GM18867 (cell line): Measurements from ENCODE around the gene TTC27.

Source experiments
- ATAC-seq: cut with Tn5 transposase; IDR thresholded peaks from one replicate; pipeline ENCODE4 v1.9.1; 2021; ENCODE audit warnings: mild to moderate bottlenecking, moderate library complexity; ENCODE audit not compliant: unreplicated experiment

The TTC27 gene

DNA sequence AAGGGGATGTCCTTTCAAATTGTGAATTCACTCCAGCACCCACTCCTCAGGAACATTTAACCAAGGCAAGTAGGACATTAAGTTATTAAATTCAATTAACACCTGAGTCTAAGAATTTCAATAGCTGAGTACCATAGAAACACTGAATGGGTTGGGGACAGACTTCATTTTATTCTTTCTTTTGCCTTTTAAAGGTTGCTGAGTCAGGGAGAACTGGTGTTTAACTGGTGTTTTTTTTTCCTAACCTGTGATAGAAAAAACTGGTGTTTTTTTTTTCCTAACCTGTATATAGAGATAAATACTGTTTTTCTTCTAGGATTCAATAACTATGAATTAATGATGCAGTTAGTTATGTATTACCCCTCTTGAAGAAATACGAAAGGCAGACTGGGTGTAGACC, 38.9 kb downstream of the TTC27 start:
- no peak for ATAC-seq

- ATAC-seq: no peak
These were observed 40.4 kb downstream of the TTC27 start for GRCh38 chr2:32668254-32668653.

- ATAC-seq: no peak
These were observed 44.2 kb downstream of the TTC27 start for GRCh38 chr2:32671885-32672533.

- no peak for ATAC-seq
These were observed 51.0 kb downstream of the TTC27 start for GRCh38 chr2:32678825-32679224.

DNA sequence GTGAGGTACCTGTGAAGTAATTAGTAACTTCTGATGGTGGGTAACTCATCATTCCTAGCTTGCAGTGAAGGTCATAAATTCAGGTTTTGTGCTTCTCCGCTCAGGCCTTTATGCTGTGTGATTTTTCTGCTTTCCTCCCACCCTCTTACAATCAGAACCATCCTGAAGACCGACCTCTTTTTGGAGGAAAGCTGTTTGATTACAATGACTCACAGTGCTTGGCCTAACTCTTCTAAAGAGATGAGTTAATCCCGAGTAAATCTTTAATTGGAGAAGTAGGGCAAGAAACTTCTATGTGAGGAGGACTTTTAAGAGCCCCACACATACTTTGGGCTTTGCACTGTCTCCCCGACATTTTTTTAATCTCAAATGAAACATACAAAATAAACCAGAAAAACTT, 53.1 kb downstream of the TTC27 start:
- no peak for ATAC-seq

- ATAC-seq: no peak
These were observed 55.8 kb downstream of the TTC27 start for GRCh38 chr2:32683520-32684086.

- peak; percentile 98 for ATAC-seq
These were observed 60.7 kb downstream of the TTC27 start for GRCh38 chr2:32688541-32688940.

- no peak for ATAC-seq
These were observed 63.8 kb downstream of the TTC27 start for GRCh38 chr2:32691678-32692077.

DNA sequence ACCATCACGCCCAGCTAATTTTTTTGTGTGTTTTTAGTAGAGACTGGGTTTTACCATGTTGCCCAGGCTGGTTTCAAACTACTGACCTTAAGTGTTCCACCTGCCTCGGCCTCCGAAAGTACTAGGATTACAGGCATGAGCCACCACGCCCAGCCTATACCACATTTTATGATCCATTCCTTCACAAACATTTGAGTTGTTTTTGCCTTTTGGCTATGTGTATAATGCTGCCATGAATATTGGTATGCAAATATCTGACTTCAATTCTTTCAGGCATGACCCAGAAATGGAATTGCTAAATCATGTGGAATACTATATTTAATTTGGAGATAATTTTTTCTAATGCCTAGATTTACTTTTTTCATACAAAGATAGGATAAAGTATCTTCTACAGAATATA, 68.6 kb downstream of the TTC27 start:
- ATAC-seq: no peak

- no peak for ATAC-seq
These were observed 69.3 kb downstream of the TTC27 start for GRCh38 chr2:32697156-32697555.

GRCh38 chr2:32699151-32699550, 71.3 kb downstream of the TTC27 start:
- ATAC-seq: no peak

DNA sequence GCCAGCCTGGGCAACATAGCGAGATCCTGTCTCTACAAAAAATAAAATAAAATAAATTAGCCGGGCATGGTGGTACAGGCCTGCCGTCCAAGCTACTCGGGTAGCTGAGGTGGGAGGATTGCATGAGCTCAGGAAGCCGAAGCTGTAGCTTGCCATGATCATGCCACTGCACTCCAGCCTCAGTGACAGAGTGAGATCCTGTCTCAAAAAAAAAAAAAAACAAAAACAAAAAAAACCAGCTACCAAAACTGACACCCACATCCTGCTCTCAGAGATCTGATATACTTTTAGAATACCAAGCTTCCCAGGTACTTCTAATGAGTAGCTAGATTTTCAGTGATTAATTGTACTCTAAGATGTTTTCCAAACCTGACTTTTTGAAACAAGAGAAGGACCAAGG, 74.0 kb downstream of the TTC27 start:
- ATAC-seq: no peak

- ATAC-seq: no peak
These were observed 74.6 kb downstream of the TTC27 start for GRCh38 chr2:32702303-32703064.

DNA sequence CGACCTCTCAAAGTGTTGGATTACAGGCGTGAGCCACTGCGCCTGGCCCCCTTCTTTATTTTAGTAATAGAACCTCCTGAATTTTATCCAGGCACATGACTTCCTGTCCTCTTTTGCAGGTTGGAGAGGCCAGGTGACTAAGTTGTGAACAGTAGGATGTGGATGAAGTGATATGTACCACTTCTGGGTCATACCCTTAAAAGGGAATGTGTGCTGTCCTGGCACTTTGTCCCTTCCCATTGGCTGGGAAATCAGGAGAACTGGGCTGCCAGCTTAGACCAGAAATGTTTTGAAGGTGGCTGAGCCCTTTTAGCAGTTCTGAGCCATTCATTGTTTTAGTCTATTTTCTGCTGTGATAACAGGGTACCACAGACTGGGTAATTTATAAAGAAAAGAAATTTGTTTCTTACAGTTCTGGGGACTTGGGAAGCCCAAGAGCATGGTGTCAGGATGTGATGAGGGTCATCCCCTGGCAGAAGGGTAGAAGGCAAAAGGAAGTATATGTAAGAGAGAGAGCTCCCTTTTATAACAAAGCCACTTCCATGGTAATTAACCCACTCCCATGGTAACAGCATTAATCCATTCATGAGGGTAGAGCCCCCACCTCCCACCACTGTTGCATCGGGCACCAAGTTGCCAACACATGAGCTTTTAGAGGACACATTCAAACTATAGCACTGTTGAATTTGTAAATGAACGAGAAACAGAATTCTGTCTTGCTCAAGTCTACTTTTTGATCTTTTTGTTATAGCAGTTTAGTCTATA, 79.1 kb downstream of the TTC27 start:
- no peak for ATAC-seq

DNA sequence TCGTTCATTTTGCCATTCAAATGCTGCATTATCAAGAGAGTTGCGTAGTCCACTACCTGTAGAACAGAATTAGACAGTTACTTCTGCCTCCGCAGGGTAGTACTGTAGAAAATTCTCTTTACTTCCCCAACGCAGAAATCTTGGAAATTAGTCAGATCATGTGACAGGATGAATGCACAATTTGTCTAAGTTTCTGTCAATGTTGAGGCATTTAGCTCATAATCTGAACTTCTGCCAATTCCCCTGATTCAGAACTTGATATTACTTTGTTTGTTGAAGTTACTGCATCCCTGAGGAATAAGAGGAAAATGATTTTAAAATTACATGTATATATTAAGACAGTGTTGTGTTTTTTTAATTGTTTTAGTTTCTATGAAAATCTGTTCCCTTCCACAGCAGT, 83.4 kb downstream of the TTC27 start:
- ATAC-seq: no peak

DNA sequence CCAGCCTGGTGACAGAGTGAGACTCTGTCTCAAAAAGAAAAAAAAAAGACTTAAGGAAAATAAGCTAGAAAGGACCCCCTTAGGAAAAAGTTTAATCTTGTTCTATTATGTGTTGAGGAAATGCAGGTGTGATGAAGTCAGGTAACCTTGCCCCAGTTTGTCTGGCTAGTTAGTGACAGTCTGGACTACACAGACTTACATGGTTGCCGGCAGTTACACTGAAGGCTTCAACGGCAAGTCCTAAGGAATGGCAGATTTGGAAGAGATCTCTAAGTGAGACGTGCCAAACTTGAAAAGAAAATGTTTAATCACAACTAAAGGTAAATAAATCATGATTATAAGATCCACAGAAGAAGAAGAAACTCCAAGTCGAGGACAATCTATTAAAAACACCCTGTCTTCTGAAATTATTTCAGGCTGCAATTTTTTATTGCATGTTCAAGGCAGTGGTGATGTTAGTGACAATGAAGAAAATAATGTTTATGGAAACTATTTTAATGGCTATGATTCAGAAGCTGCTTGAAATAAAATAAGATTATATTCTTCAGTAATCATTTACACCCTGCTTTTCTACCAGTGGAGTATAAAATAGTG, 84.2 kb downstream of the TTC27 start:
- no peak for ATAC-seq

GRCh38 chr2:32712870-32713269, 85.0 kb downstream of the TTC27 start:
- no peak for ATAC-seq

DNA sequence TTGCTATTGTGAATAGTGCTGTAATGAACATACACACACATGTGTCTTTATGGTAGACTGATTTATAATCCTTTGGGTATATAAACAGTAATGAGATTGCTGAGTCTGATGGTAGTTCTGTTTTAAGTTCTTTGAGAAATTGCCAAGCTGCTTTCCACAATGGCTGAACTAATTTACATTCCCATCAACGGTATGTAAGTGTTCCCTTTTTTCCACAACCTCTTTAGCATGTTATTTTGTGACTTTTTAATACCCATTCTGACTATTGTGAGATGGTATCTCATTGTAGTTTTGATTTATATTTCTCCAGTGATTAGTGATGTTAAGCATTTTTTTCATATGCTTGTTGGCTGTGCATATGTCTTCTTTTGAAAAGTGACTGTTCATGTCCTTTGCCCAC, 86.7 kb downstream of the TTC27 start:
- no peak for ATAC-seq

DNA sequence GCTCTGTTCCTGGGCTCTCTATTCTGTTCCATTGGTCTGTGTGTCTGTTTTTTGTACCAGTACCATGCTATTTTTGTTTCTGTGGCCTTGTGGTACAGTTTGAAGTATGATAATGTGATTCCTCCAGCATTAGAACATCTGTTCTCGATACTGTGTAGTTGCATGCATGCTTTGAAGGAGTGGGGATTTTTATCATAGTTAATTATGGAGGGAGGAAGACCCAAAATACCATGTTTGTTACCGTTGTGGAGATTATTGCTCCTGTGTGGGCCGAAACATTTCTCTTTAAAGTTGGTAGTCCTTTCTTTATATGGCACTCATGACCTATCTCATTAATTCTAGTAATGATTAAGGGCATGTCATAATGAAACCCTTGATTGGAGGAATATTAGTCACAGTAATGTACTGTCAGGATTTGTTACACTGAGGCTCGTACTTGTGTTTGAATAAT, 87.6 kb downstream of the TTC27 start:
- peak; percentile 81 for ATAC-seq

DNA sequence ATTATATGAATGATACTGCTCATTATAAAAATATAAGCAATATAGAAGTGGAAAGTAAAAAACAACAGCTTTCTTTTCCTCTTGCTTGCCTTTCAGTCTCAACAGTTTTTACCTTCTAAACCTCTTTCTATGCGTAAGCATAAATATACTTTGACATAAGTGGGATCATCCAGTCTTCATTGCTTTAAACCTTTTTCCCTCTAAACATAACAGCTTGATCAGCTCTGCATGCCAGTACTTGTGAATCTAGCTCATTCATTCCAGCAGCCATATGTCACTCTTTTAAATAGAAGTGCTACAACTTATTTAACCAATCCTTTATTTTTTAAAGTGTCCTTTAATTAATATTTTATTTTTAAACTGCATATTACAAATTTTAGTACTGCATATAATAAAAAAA, 88.1 kb downstream of the TTC27 start:
- no peak for ATAC-seq

- ATAC-seq: no peak
These were observed 88.7 kb downstream of the TTC27 start for GRCh38 chr2:32716598-32716997.
